ENCODE results near the gene RNF213.
"Not testable (repeated sequence)": the region's sequence is repeated elsewhere in the genome, so short reads cannot be mapped to it uniquely, and the experiment has no call there.

The RNF213 gene

DNA sequence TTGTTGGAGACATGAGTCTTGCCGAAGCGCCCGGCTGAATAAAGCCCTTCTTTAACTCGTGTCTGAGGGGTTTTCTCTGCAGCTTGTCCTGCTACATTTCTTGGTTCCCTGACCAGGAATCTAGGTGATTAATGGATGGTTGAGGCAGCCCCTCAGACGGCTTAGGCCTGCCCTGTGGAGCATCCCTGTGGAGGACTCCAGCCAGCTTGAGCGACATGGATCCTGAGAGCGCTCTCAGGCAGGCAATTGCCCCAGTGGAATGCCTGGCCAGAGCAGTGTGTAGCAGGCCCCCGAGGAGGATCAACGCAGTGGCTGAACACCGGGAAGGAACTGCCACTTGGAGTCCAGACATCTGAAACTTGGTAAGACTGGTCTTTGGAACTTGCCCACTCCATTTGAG lies 137.0 kb downstream of the RNF213 start:
- no peak for DNase-seq

DNA sequence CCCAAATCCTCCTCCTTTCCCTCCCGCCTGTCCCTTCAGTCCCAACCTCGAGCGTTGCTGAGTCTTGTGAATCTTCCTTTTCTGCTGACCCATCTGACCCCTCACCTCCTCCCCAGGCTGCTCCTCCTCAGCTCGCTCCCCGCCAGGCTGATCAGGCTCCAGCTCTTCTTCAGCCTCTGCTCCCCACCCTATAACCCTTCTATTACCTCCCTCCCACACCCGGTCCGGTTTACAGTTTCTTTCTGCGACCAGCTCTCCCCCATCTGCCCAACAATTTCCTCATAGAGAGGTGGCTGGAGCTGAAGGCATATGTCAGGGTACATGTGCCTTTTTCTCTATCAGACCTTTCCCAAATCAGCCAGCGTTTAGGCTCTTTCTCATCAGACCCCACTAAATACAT lies 140.4 kb downstream of the RNF213 start:
- not testable (repeated sequence) for DNase-seq

DNA sequence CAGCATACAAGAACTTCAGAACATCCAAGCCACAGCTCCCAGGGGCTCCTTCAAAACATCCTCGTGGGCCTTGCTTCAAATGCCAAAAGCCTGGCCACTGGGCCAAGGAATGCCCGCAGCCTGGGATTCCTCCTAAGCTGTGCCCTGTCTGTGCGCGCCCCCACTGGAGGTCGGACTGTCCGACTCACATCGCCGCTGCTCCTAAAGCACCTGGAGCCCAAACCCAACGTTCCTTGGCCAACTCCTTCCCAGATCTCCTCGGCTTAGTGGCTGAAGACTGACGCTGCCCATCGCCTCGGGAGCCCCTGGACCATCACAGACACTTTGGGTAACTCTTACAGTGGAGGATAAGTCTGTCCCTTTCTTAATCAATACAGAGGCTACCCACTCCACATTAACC lies 141.4 kb downstream of the RNF213 start:
- DNase-seq: not testable (repeated sequence)

DNA sequence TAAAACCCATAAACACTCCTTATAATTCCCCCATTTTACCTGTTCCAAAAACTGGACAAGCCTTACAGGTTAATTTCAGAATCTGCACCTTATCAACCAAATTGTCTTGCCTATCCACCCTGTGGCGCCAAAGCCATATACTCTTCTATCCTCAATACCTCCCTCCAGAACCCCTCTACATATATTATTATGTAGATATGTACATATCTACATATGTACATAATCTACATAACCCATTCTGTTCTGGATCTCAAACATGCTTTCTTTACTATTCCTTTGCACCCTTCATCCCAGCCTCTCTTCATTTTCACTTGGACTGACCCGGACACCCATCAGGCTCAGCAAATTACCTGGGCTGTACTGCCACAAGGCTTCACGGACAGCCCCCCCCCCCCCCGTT lies 142.3 kb downstream of the RNF213 start:
- DNase-seq: no peak

GRCh38 chr17:80406146-80406545 lies 145.5 kb downstream of the RNF213 start:
- no peak for DNase-seq

GRCh38 chr17:80407917-80408316 lies 147.3 kb downstream of the RNF213 start:
- not testable (repeated sequence) for DNase-seq

DNA sequence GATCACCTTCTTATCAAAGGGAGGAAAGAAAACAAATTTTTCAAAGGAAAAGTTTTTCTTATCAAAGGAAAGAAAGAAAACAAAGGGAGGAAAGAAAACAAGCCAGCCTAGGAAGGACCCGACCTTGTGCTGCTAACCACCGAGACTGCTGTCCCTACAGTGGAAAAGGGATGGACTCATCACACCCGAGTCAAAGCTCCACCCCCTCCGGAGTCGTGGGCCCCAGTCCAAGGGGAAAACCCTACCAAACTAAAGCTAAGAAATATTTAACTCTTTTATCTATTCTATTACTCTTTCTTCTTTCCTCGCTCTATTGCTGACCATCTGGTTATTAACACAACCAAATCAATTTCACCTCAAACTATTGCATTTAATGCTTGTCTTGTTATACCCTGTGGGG lies 148.2 kb downstream of the RNF213 start:
- no peak for DNase-seq

DNA sequence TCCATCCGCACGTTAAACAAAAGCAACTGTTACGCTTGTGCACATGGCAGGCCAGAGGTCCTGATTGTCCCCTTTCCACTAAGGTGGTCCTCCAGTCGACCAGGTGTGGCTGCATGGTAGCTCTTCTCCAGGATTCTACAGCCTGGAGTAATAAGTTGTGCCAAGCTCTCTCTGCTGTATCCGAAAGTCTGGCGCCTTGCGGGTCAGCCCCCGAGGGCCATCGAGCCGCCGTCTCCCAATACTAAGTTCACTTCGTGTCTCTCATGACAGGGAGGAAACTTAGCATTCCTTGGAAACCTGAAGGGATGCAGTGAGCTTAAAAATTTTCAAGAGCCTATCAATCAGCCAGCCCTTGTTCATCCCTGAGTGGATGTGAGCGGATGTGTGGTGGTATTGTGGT lies 149.0 kb downstream of the RNF213 start:
- no peak for DNase-seq

GRCh38 chr17:80410441-80411087 lies 149.9 kb downstream of the RNF213 start:
- not testable (repeated sequence) for DNase-seq

DNA sequence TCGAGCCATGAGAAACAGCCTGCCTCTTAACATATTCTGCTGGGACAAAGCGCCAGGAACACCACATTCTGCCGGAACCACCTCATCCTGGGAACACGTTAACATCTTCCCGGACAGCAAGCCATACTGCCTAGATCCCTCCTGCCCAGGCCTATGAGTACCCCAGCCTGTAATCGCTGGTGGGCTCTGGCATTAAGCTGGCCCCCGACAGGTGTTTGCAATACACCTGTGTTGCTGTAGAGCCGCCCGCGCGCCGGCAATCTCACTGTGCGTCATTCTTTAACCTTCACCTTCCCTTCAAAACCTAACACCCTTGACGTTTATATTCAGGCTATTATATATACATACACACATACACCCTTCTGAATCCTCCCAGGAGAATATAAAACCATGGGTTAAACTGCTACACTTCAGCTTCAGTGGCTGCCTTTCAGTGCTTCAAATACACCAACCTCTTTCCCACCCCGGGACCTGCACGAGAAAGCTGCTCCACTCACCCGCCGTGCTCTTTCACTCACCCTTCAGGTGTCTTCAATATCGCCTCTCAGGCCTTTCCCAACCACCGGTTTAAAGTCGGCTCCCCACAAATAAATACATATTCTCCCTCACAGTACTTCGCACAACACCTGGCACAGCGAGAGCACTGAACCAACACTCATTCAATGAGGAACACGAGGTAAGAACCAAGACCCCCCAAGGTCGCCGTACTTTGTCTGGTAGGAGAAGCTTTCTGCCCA lies 153.3 kb downstream of the RNF213 start:
- no peak for DNase-seq

- DNase-seq: no peak
Measured at GRCh38 chr17:80414508-80414802, 153.8 kb downstream of the RNF213 start.

DNA sequence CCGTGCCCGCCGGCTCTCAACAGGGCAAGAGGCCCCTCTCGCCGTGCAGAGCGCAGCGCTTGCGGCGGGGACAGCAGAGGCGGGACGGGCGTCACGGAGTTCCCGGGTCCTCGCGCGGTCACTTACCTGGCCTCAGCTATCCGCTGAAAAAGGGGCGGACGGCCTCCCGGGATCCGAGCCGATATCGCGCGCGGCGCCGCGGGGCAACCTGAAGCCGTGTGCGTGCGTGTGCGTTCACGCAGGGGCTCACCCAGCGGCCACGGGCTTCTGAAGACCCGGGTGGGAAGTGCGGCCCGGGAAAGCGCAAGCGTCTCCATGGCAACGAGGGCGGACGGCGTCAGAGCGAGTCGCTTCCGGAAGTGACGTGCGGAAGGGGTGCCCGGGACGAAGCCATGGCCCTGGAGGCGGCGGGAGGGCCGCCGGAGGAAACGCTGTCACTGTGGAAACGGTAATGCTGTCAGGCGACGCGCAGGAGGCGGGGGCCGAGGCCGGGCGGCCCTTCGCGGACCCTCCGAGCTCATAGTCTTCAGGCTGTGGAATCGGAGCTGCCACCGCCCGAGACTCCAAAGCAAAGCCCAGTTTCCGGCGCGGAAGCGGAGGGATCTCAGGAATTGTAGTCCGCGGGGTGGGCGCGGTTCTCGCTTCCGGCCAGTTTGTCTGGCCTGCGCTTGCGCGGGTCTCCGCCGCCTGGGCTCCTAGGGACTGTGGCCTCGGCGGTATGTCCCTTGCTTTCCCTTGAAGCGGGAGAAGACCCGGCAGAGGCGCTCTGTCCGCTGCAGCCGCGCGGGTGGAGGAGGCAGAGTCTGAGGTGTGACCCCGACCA lies 154.4 kb downstream of the RNF213 start, which contains the start of gene ENDOV:
Gene ENDOV (plus strand): TSS at position 365 of the 823 bp plus-strand sequence. CDS start 28 bp downstream, at position 393.
- peak; percentile 96 for DNase-seq

GRCh38 chr17:80415626-80416137 lies 155.0 kb downstream of the RNF213 start:
- no peak for DNase-seq

DNA sequence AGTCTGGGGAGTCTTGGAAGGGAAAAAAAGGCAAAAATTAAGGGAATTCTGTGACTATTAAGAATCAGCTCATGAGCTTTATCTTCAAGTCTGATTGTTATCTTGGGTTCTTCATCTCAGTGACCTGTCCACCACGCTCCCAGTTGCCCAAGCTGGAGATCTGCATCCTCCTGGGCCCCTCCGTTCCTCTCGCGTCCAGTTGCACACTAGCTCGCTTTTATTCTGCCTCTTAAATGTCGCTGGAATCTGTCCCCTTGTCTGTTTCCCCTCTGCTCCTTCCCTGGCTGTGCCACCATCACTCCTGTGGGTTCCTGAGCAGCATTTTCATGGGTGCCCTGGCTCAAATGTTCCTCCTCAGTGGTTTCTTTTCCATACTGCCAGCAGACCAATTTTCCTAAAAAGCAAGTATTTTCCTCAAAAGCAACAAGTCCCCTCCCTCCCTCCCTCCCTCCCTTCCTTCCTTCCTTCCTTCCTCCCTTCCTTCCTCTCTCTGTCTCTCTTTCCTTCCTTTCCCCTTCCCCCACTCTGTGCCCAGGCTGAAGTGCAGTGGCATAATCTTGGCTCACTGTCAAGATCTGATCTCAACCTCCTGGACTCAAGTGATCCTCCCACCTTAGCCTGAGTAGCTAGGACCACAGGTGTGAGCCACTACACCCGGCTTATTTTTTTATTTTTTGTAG lies 155.7 kb downstream of the RNF213 start:
- no peak for DNase-seq

GRCh38 chr17:80416940-80417293 lies 156.3 kb downstream of the RNF213 start:
- DNase-seq: no peak

- DNase-seq: no peak
Measured at GRCh38 chr17:80418589-80418988, 157.9 kb downstream of the RNF213 start.

GRCh38 chr17:80419255-80419654 lies 158.6 kb downstream of the RNF213 start:
- DNase-seq: no peak

DNA sequence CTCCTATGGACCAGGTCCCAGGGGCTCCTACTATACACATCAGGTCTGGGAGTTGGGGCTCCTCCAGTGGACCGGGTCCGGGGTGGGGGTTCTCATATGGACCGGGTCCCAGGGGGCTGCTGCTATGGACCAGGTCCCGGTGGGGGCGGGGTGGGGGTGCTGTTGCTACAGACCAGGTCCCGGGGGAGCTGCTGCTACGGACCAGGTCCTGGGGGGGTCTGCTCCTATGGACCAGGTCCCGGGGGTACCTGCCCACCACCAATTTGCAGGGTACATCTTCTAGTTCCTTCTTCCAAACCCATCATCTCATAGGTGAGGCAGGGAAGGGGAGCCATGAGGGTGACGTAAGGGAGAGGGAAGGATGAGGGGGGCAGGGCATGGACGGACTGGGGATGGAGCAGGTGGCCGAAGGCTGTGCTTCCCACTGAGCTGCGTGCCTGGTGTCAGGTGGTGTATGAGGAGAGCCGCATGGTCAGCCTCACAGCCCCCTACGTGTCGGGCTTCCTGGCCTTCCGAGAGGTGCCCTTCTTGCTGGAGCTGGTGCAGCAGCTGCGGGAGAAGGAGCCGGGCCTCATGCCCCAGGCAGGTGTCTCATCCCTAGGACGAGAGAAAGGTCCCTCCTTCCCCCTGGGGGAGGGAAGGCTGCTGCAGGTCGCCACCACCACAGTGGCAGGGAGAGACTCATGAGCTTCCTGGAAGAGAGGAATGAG lies 160.9 kb downstream of the RNF213 start:
- no peak for DNase-seq

DNA sequence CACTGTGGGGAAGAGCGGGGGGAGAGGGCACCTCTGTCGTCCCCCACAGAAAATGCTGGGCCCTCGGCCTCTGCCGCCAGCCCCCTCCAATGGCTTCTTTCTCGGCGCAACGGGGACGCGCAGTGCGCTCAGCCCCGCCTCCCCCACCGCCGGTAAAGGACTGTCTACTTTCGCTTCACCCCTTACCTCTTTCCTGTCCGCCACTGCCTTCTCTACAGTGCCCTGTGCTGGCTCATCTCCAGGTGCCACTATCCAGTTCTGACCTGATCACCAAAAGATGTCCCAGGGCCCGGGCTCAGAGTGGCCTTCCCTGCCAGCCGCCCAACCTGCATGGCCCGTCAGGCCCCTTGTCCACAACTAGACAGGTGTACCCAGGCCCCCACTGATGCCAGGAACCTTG lies 161.6 kb downstream of the RNF213 start:
- DNase-seq: no peak

GRCh38 chr17:80422981-80423380 lies 162.3 kb downstream of the RNF213 start:
- DNase-seq: no peak

DNA sequence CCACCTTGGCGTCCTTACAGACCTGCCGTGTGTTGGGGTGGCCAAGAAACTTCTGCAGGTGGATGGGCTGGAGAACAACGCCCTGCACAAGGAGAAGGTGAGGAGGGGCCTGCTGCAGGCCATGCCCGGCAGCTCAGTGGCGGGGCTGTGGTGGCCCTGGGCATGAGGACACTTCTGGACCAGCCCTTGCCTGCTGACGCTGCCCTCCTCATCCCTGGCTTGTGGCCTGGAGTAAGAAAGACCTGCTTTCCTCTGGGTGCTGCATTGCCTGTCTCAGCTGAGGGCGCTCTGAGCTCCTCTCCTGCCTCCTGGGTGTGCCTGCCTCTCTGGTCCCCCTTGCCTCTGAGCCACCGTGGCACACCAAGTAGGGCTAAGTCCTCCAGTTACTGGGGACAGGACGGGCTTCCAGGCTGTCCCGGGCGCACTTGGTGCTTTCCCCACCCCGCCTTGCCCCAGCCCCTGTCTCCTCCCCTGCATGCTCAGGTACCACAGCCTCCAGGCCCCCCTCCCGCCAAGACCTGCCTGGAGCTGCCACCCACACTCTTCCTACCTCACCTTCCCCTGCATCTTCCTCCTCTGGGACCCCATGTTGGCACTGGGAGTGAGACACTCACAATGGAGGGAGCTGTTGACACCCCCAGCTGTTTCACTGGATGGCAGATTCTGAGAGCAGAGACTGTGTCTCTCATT lies 163.0 kb downstream of the RNF213 start:
- DNase-seq: no peak

DNA sequence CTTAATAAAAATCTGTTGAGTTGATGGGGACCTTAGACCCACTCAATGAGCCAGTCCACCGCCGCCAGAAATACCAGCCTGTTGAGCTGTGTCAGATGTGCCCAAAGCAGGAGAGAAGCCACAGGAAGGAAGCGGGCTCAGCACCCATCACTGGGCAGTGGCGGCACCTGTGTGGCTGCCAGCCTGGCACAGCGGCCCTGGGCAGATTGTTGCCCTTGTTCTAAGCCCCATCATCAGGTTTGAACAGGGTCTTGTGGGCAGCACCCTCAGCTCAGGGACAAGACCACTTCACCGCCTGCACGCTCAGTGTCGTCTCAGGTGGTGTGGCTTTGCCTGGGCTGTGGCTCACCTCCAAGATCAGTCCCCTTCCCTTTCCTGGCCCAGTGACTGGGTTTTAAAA lies 163.6 kb downstream of the RNF213 start:
- DNase-seq: no peak

Measured in CD4-positive, alpha-beta T cell treated with Interleukin-6 for 4 hours (primary cell).